NCI-H2227 (cell line): ENCODE data around the gene ZBTB20.

Source experiments
- DNase-seq: peaks from one replicate; lab custom pipeline; 2025; ENCODE audit not compliant: unreplicated experiment; lab: John Stamatoyannopoulos, UW

The ZBTB20 gene

GRCh38 chr3:114427285-114428043, 719.6 kb downstream of the ZBTB20 start:
- no peak for DNase-seq

DNA sequence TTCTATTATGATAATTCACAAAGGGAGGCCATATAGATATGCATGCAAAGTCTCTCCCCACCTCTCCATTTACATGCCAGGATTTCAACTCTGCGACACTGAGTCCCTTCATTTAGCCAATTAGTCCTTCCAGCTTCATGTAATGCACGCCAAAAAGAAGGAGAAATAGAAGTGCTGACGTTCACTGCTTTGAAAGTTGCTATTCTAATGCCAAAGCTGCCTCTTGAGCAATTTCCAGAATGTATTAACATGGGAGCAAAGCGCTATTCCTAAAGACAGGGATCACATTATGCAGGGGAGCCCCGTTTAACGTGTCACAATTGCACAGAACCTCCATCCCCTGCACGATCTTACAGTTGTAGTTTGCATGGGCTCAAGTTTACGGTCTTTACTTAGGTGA, 722.8 kb downstream of the ZBTB20 start:
- no peak for DNase-seq

GRCh38 chr3:114421204-114421603, 725.9 kb downstream of the ZBTB20 start:
- DNase-seq, result no peak

- DNase-seq, result no peak
Observed at GRCh38 chr3:114420072-114420471, 727.0 kb downstream of the ZBTB20 start.

DNA sequence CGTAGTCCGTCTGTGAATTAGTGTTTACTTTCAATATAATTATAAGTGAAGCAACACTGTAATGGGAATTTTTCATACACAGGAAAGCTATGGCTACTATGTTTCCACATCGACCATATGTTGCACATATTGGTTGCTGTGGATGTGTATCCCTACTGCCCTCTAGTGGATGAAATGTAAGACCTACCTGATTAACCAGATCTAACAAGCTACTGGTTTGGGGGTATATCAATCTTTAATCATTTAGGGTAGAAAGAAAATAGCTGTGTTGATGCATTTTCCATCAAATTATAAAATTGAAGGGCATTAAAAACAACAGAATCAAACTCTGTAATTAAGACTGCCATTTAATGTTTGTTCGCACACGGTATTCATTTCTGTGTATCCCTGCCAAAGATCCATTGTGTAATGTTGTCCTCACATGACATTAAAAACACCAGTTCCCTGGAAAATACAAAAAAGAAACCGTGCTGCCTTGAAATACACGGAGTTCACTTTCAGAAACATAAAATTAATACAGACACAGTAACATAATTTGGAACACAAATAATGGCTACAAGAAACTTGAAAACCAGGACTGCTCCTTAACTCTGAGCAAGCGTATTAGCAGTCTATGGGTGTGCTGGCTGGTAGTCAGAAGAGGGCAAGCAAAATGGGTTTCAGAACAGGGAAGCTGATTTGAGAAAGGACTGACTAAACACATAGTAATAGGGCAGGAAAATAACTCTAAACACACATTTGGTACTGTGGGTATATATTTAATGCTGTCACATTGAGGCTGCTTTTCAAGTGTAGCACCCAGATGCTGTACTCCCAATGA, 728.2 kb downstream of the ZBTB20 start:
- peak; percentile 66 for DNase-seq

GRCh38 chr3:114418107-114418506, 729.0 kb downstream of the ZBTB20 start:
- DNase-seq, result no peak

DNA sequence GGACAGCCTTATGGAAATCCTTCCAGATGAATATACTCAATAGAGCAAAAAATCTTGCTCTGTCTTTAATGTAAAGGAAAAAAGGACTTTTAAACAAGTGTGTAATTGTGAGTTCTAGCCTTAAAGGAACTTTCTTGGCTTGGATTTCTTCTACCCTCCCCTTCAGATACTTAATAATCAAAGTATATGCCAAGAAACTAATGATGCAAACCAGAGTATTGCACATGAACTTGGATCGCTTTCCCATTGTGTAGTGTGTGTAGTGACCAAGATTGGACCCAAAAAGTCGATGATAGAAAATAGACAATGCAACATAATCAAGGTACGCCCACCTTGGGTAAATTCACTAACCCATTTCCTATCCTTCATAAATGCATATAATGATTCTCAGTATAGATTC, 729.4 kb downstream of the ZBTB20 start:
- no peak for DNase-seq

DNA sequence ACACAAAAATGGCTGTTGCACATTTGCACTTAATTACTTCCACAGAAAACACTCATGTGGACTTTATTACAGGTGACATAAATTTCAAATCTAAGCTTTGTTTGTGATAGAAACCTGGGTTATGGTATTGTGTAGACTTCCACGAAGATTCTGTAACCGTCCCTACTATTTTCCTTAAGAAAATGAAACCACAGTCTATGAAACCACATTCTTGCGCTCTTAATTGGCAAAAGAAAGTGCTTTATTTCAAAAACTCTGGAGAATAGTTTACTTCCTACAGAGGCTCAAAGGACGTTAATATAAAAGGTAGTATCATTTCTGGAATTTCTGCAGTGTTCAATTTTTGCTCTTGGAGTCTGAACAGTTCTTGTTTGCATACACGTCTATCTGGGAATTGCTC, 729.8 kb downstream of the ZBTB20 start:
- no peak for DNase-seq

- DNase-seq, result no peak
Observed at GRCh38 chr3:114411811-114412803, 735.0 kb downstream of the ZBTB20 start.

- no peak for DNase-seq
Observed at GRCh38 chr3:114411190-114411668, 735.9 kb downstream of the ZBTB20 start.

DNA sequence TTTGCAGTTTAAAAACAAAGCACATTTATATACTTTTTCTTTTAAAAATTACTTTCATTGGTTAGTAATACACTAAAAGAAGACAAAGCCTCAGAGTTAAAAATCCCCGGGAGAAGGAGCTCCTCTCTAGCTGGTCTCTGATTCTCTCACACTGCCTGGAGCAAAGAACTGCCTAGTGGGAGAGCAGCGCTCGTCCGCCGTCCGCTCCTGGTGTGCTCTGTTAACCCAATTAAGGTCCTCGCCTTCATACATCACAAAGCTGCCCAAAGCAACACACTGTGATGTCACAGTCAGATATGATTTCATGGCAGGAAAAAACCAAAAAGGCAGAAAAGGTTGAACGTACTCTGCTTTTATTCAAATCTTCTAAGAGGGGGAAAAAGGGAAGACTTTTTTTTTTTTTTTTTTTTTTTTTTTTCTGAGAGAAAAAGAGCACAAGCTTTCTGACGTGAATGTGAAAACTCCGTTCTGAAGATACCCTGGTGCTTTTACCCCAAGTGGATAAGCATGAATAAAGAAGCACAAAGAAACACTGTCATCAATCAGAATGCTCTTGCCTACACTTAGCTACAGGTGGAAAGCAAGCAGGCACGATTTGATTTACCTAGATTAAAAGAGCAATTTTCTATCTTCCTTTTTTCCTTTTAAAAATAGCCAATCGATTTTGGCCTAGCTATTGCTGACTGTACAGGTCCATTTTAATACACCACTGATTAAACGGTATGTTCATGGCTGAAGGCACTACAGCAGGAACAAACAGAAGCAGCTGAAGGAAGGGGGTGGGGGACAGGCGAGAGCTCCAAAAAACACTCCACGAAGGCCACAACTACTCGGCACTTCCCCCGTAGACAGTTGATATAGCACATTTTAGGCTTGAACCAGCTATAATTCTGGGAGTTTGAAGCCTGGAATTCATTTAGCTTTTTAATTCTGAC, 738.1 kb downstream of the ZBTB20 start:
- no peak for DNase-seq

GRCh38 chr3:114406922-114407321, 740.2 kb downstream of the ZBTB20 start:
- no peak for DNase-seq

DNA sequence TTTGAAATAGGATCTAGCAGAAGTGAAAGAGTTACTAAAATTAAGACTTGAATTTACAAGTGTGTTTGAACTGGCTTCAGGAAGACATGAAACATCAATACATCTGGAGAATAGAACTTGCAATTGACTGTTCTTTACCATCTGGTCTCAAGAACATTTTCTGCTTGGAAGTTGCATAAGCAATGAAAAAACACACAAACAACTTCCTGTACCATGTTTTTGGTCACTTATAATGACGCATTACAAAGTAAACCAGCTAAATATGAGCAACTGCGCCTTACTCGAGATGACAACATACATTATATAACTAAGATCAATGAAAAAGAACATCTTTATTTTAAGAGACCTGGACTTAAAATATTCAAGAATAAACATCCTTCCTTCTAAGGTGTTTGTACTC, 740.8 kb downstream of the ZBTB20 start:
- no peak for DNase-seq

DNA sequence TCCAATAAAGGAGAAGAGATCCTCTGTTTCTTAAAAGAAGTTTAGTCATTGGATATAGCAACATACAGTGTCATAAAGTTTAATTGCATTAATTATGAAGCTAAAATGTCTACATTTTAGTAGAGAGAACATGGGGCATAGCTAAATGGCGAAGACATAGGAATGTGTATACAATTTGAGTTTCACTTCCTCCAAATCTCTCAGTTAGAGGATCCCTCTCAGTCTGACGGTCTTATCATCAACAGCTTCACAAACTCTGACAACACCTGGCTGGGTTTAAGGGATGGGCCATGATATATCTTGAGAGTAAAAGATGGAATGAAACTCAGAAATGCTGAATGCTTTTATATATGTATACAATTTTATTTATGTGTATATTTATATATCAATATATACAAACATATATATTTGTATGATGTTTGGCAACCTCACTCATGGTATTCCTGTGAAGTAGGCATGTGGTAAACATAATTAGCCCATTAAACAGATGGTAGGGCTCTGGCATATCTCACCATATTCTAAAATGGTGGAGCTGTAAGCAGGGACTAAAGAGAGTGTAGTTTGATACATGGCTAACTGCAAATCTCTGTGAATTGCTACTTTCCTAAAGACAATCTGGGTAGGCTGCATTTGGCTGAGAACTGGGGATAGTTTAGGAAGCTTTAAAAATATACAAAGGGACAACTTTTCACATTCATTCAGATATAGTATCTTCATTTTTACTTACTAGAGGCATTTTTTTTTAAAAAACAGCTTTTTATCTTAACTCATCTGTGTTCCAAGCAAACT, 741.7 kb downstream of the ZBTB20 start:
- DNase-seq, result no peak

DNA sequence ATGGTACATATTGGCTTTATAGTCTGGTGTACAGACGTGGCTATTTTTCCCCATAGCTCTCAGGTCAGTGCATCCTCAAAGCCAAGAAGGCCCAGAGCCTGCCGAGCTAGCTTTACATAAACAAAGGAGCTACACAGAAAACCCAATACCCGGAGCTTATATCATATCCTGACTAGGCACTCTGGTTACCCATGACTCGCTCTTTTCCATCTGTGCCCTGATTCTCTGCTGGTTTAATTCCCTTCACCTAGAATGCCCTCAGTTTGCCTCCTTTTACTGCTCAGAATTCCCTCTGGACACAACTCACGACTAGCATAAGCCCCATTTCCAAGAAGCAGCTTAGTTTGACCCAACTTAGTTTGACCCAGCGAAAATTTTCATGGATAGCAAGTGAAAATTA, 742.5 kb downstream of the ZBTB20 start:
- no peak for DNase-seq

- DNase-seq, result no peak
Observed at GRCh38 chr3:114402838-114403237, 744.2 kb downstream of the ZBTB20 start.

GRCh38 chr3:114401346-114401745, 745.7 kb downstream of the ZBTB20 start:
- no peak for DNase-seq

DNA sequence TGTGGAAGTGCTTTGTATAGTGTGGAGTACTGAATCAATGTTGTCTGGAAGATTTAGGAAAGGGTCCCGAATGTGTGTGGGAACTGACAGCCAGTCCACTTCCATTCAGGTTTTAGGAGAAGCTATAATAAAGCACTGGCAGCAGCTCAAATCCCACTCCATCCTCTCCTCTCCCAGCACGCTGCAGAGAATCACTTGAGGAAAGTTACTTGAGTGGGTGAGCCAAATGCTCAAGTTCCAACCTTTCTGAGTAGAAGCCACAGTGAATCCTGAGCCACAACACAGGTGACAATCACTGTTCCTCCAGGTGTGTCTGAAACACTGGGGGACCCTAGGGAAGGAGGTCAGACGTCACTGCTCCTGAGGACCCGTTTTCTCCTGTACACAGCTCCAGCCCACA, 746.7 kb downstream of the ZBTB20 start:
- DNase-seq, result no peak

DNA sequence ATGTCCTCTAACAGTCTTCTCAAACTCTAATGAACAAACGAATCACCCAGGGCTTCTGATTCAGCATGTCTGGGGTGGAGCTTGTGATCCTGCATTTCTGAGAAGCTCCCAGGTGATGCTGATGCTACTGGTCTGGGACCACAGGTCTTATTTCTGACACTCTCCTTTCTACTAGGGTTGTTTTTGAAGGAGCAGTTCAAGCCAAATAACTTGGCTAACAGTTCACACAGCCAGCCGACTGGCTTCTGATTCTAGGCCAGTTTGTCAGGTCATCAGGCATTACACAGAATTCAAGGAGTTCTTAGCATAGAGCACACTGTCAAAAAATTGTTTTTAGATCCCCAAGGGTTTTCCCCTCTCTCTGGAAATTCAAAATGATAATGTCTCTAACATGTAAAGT, 752.5 kb downstream of the ZBTB20 start:
- no peak for DNase-seq
